Putamen (tissue), 1 donor: Measurements from ENCODE around the gene ECI1.
"Not testable (repeated sequence)": the region's sequence is repeated elsewhere in the genome, so short reads cannot be mapped to it uniquely, and the experiment has no call there.

ENCODE experiments used
- DNase-seq: peaks from one replicate; pipeline ENCODE4 v3.0.0-alpha.2; 2016; ENCODE audit warnings: low spot score

Gene ECI1

DNA sequence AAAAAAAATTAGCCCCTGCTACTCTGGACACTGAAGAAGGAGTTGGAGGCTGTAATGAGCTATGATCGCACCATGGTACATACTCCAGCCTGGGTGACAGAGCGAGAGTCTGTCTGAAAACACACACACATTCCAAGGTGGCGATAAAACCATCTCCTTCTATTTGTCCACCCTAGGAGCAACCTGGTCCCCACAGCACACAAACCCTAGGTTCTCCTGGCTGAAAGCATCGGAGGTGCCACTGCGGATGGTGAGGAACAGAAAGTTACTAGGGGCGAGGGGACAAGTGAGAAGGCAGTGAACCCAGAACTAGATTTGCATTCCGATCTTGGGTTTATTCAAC is 1.4 kb upstream of the ECI1 start:
- DNase-seq, result no peak

GRCh38 chr16:2250652-2251295 is 613 bp downstream of the ECI1 start:
- no peak for DNase-seq

DNA sequence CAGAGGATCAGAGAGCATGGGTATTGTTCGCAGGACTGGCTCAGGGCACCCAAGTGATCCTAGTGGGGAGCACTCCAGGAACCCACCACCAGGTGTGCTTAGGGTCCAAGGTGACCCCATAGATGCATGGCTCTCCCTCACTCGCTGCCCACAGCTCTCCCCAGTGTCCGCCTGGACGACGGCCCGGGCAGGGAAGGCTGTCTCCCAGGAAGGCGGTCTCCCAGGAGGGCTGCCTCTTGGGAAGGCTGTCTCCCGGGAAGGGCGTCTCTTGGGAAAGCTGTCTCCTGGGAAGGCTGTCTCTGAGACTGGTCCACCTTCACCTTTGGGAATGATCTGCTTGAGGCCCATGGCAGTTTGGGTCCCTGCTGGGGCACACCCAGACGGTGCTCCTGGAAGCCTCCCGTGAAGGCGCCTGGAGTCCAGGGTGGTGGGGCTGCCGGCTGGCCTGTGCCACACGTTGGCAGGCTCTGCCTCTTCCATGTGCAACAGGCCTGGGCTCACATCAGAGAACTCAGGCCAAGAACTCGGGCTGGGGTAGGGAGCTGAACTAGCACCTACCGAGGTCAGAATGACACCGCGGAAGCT is 5.0 kb downstream of the ECI1 start:
- DNase-seq, result no peak

DNA sequence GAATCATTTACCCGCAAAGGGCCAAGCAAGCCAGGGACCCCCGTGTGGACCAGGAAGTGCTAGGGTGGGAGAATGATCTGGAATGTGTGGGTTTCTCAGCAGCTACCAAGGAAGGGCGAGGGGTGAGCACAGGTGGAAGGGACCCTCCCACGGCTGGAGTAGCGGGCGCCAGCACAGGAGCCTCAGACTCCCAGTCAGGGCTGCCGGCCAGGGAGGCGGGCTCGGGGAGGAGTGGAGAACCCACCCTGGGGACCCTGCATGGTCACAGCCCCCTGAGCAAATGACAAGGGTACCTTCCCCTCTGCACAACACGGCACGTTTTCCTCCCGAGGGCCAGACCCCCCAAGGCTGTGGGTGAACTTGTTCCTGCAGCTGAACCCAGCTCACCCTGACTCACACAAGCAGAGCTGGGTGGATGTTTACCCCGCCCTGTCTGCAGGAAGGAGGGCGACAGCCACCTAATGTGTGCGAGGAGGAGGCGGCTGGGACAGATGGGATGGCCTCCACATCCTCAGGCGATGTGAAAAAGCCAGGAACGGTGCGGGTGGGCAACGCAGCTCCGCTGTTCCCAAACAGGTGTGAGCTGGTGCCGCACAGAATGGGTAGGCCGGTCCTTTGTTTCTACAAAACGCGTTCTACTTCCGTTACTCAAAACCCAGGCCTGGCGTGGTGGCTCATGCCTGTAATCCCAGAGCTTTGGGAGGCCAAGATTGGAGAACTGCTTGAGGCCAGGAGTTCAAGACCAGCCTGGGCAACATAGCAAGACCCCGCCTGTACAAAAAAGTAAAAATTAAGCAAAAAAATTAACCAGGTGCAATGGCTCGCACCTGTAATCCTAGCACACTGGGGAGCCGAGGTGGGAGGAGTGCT is 6.2 kb downstream of the ECI1 start:
- DNase-seq, result no peak

DNA sequence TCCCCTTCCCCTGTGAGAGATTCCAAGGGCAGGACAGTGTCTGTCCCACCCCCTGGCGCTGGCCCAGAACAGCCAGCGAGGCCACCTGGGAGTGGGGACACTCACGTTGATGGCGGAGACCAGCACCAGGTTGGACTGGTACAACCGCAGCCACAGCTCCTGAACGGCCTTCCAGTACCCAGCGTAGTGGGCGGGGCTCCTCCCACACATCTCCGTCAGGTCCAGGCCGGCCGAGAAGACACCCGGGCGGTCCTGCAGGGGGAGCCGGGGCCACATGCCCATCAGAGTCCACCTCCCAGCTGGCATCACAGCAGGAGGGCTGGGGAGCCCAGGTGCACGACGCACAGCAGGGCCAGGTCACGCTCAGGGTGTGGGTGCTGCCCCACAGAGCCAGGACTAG is 7.1 kb downstream of the ECI1 start:
- DNase-seq, result no peak

DNA sequence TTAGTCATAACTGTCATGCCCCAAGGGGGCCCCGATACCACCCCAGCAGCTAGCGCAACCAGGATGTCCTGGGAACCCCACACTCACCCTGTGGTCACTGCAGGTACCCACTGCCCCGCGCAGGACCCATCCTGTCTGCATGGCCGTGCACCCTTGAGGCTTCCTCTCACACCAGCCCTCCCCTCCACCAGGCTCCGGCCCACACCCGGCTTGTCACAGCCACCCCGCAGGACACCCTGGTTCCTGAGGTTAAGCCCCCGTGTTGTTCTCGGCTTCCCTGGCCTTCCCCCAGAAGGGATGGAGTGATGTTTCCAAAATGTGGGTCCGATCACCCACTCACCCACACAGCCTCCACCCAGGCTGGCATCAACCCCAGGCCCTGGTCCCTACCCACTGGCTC is 7.6 kb downstream of the ECI1 start:
- DNase-seq, result no peak

GRCh38 chr16:2243031-2243528 is 8.3 kb downstream of the ECI1 start:
- DNase-seq, result no peak

GRCh38 chr16:2242598-2242997 is 8.8 kb downstream of the ECI1 start:
- no peak for DNase-seq

DNA sequence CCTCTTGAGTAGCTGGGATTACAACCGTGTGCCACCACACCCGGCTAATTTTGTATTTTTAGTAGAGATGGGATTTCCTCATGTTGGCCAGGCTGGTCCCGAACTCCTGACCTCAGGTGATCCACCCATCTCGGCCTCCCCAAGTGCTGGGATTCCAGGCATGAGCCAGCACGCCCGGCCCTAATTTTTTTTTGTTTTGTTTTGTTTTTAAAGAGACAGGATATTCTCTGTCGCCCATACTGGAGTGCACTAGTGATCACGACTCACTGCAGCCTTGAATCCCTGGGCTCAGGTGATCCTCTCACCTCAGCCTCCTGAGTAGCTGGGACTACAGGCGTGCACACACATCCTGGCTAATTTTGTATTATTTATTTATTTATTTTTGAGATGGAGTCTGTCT is 11.1 kb downstream of the ECI1 start:
- DNase-seq, result not testable (repeated sequence)

- no peak for DNase-seq
Observed at GRCh38 chr16:2238838-2239675, 12.3 kb downstream of the ECI1 start.

- DNase-seq, result no peak
Observed at GRCh38 chr16:2238150-2238837, 13.1 kb downstream of the ECI1 start.

- DNase-seq, result no peak
Observed at GRCh38 chr16:2237493-2238149, 13.8 kb downstream of the ECI1 start.

DNA sequence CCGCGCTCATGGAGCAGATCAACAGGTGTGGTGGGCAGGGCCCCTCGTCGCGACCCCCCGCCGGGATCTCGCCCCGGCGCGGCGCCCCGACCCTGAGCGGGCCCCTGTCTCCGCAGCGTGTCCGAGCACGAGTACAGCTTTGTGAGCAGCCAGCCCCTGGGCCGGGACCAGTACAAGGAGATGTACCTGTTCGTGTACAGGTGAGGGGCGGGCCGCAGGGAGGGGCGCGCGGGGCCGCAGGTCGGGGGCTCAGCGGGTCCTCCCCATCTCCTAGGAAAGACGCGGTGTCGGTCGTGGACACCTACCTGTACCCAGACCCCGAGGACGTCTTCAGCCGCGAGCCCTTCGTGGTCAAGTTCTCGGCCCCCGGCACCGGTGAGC is 14.3 kb downstream of the ECI1 start:
- DNase-seq, result no peak

DNA sequence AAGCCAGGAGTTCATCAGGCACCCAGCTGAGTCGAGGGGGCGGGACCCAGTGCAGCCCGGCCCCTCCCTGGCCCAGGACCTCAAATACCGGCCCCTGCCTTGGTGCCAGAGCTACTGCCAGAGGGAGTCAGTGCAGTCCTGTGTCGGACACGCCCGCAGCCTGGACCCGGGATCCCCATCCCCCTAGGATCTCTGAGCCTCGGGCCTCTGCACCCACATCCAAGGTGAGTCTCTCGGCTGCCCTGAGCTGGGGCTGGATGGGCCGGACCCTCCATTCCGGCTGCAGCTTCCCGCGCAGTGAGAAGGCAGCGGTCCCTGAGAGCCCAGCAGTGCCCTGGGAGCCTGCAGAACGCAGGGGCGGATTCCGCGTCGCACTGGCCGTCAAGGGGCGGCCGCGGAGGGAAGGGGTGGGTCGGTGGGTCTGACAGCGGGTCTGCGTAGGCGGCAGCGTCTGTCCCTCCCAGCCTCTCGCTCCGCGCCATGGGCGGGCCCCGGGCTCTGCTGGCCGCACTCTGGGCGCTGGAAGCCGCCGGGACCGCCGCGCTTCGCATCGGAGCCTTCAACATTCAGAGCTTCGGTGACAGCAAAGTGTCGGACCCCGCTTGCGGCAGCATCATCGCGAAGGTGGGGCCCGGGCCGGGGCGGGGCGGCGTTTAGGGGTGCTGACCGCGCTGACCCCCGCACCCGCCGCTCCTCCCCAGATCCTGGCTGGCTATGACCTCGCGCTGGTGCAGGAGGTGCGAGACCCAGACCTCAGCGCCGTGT is 14.9 kb downstream of the ECI1 start, which contains the start of gene DNASE1L2:
TSS of gene DNASE1L2 (plus strand) at position 108 of the 765 bp plus-strand sequence. CDS start at position 481, 373 bp downstream.
- DNase-seq, result no peak

- no peak for DNase-seq
Observed at GRCh38 chr16:2235695-2236336, 15.6 kb downstream of the ECI1 start.

- DNase-seq, result no peak
Observed at GRCh38 chr16:2235234-2235651, 16.1 kb downstream of the ECI1 start.

DNA sequence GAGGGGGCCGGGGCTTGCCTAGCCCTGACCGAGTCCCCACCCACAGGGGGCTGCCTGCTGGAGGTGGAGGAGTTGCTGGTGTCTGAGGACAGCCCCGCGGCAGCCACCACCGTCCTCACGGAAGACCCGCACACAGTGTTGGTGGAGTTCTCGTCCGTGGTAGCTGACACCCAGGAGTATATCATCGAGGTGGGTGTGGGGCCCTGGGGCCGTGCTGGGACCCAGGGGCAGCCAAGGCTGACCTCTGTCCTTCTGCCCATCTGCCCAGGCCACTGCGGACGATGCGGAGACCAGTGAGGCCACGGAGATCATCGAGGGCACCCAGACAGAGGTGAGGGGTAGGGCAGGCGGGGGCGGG is 16.6 kb downstream of the ECI1 start:
- no peak for DNase-seq

- DNase-seq, result no peak
Observed at GRCh38 chr16:2233872-2234812, 17.2 kb downstream of the ECI1 start.
